ENCODE measurements around the gene TACC3. TPM values are rescaled to one million over a fixed set of nuclear protein-coding genes. Genes with fewer than 3 reads are reported as not detected.

Gene TACC3
- total RNA-seq, 4 donors from 2014 or later: 19.1 to 138 (median 28.0) TPM

GRCh38 chr4:1768367-1769034 lies 47.2 kb downstream of the TACC3 start:
- H3K4me3 ChIP-seq: no peak overlapping the region
- H3K27me3 ChIP-seq: peaks cover 0 to 18% of the 10 kb centered on the region in 2 donors
- peaks cover 0 to 16% (median 8%) of the 10 kb centered on the region in 4 donors for H3K4me1 ChIP-seq
- H3K27ac ChIP-seq: no peak overlapping the region
- no peak for TF ChIP-seq POLR2A (IDR thresholded peaks at IDR 0.05)
- no peak for TF ChIP-seq CTCF (IDR thresholded peaks at IDR 0.05)
- no peaks in the 10 kb centered on the region for H3K36me3 ChIP-seq
- no peaks in the 10 kb centered on the region for H3K9me3 ChIP-seq
- no peak for DNase-seq

- no peak for DNase-seq
- TF ChIP-seq CTCF (IDR thresholded peaks at IDR 0.05) (no peak), POLR2A (IDR thresholded peaks at IDR 0.05) (no peak)
- peaks cover 0 to 11% (median 5%) of the 10 kb centered on the region in 4 donors for H3K4me1 ChIP-seq
- no peaks in the 10 kb centered on the region for H3K9me3 ChIP-seq
- H3K27ac ChIP-seq: no peak overlapping the region
- no peaks in the 10 kb centered on the region for H3K36me3 ChIP-seq
- H3K4me3 ChIP-seq: no peak overlapping the region
- peaks cover 0 to 18% of the 10 kb centered on the region in 2 donors for H3K27me3 ChIP-seq
Observed at GRCh38 chr4:1769692-1770091, 48.4 kb downstream of the TACC3 start.

- no peak for DNase-seq
- Histone ChIP-seq H3K9me3 (no peaks in the 10 kb centered on the region), H3K4me3 (no peak overlapping the region), H3K27me3 (peaks cover 0 to 18% of the 10 kb centered on the region in 2 donors), H3K36me3 (no peaks in the 10 kb centered on the region), H3K4me1 (peaks cover 0 to 11% (median 5%) of the 10 kb centered on the region in 4 donors), H3K27ac (no peak overlapping the region)
- no peak for TF ChIP-seq CTCF (IDR thresholded peaks at IDR 0.05)
- TF ChIP-seq POLR2A (IDR thresholded peaks at IDR 0.05): no peak
Observed at GRCh38 chr4:1770245-1770644, 48.9 kb downstream of the TACC3 start.

- Histone ChIP-seq H3K9me3 (no peaks in the 10 kb centered on the region), H3K27ac (no peak overlapping the region), H3K27me3 (peaks cover 0 to 18% of the 10 kb centered on the region in 2 donors), H3K36me3 (no peaks in the 10 kb centered on the region), H3K4me3 (no peak overlapping the region), H3K4me1 (peaks cover 0 to 11% (median 5%) of the 10 kb centered on the region in 4 donors)
- TF ChIP-seq POLR2A (IDR thresholded peaks at IDR 0.05) (no peak), CTCF (IDR thresholded peaks at IDR 0.05) (no peak)
- DNase-seq: no peak
Observed at GRCh38 chr4:1770791-1771231, 49.5 kb downstream of the TACC3 start.

GRCh38 chr4:1771555-1772305 lies 50.4 kb downstream of the TACC3 start:
- H3K4me1 ChIP-seq: peaks cover 0 to 10% (median 2%) of the 10 kb centered on the region in 4 donors
- H3K27me3 ChIP-seq: peaks cover 0 to 15% of the 10 kb centered on the region in 2 donors
- no peaks in the 10 kb centered on the region for H3K9me3 ChIP-seq
- DNase-seq: no peak
- H3K36me3 ChIP-seq: no peaks in the 10 kb centered on the region
- no peak overlapping the region for H3K27ac ChIP-seq
- no peak overlapping the region for H3K4me3 ChIP-seq
- TF ChIP-seq POLR2A (IDR thresholded peaks at IDR 0.05) (no peak), CTCF (IDR thresholded peaks at IDR 0.05) (no peak)

All from Peyer's patch (tissue), 4 donors.